Nephron (organoid): ENCODE measurements around the gene AP5S1.
A peak's percentile ranks its signal among the peaks of the same experiment; 100 is the strongest.

ENCODE experiments used
- H3K27ac Mint-ChIP-seq, 3 experiments: 2 replicates each; pipeline ENCODE4 v1.8.0; 2020; ENCODE audit warnings: mixed read lengths in 3 of 3, mild to moderate bottlenecking in 2 of 3, moderate library complexity in 1 of 3
- H3K27me3 Mint-ChIP-seq: 2 replicates; pipeline ENCODE4 v1.8.0; 2021; ENCODE audit warnings: low read depth, mild to moderate bottlenecking, moderate library complexity, mixed read lengths
- H3K36me3 Mint-ChIP-seq: 2 replicates; pipeline ENCODE4 v1.8.0; 2020; ENCODE audit warnings: low read depth, mixed read lengths
- H3K4me1 Mint-ChIP-seq: 2 replicates; pipeline ENCODE4 v1.8.0; 2020; ENCODE audit warnings: mixed read lengths
- H3K4me3 Mint-ChIP-seq, 3 experiments: 2 replicates each; pipeline ENCODE4 v1.8.0; 2020; ENCODE audit warnings: mild to moderate bottlenecking in 3 of 3, mixed read lengths in 3 of 3, moderate library complexity in 2 of 3
- H3K9me3 Mint-ChIP-seq: 2 replicates; pipeline ENCODE4 v1.8.0; 2020; ENCODE audit warnings: mixed read lengths
- TF ChIP-seq, protein P1 (sequence below), 3 experiments: fragments of 200-600 bp; sonication (generic); IDR thresholded peaks; one replicate each; pipeline ENCODE4 v1.5.0; 2021; ENCODE audit warnings: antibody characterized with exemption in 3 of 3; ENCODE audit not compliant: unreplicated experiment in 3 of 3

The AP5S1 gene

DNA sequence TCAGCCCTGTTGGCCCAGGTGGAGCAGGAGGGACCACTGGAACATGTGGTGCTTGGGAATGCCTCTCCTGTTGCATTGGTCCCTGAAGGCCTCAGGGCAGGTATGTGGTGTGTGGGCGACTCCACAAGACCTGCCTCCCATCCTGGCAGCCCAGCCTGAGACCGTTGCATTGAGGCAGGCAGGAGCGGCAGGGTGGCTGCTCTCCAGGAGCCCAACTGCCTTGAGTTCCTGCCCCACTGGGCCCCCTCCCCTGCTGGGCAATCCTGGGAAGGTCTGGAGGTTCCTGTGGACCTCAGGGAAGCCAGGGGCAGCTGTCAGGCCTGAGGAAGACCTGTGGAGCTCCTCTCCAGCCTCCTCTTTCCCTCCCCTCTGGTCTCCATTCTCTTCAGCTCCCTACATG, 46.1 kb downstream of the AP5S1 start:
- no peaks in the 10 kb centered on the region for H3K9me3 Mint-ChIP-seq

DNA sequence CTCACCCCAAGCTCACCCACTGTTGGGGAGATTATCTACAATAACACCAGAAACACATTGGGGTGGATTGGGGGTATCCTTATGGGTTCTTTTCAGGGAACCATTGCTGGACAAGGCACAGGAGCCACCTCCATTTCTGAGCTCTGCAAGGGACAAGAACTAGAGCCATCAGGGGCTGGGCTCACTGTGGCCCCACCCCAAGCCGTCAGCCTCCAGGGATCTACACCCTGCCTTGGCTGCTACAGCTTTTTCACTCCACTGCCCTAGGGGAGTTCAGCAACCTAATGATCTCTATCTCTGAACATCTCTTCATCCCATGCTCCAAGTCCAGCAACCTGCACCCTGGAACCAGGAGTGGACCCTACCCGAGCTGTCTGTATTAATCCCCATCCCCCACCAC, 47.5 kb downstream of the AP5S1 start:
- Mint-ChIP-seq H3K36me3 (peaks cover 64% of the 10 kb centered on the region), H3K27ac (peak overlapping the region in 1 of 3 experiments; percentile 13), H3K9me3 (no peaks in the 10 kb centered on the region), H3K27me3 (no peaks in the 10 kb centered on the region), H3K4me3 (no peak overlapping the region), H3K4me1 (no peaks in the 10 kb centered on the region)
- TF ChIP-seq, protein P1, sequence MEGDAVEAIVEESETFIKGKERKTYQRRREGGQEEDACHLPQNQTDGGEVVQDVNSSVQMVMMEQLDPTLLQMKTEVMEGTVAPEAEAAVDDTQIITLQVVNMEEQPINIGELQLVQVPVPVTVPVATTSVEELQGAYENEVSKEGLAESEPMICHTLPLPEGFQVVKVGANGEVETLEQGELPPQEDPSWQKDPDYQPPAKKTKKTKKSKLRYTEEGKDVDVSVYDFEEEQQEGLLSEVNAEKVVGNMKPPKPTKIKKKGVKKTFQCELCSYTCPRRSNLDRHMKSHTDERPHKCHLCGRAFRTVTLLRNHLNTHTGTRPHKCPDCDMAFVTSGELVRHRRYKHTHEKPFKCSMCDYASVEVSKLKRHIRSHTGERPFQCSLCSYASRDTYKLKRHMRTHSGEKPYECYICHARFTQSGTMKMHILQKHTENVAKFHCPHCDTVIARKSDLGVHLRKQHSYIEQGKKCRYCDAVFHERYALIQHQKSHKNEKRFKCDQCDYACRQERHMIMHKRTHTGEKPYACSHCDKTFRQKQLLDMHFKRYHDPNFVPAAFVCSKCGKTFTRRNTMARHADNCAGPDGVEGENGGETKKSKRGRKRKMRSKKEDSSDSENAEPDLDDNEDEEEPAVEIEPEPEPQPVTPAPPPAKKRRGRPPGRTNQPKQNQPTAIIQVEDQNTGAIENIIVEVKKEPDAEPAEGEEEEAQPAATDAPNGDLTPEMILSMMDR (IDR thresholded peaks at IDR 0.05; ENCODE audit: unreplicated experiment in 3 of 3), result no peak

More for the DNA sequence above, 46.1 kb downstream of the AP5S1 start:
- Mint-ChIP-seq H3K4me3 (no peak overlapping the region), H3K36me3 (peaks cover 64% of the 10 kb centered on the region), H3K4me1 (no peaks in the 10 kb centered on the region), H3K27ac (no peak overlapping the region), H3K27me3 (no peaks in the 10 kb centered on the region)
- TF ChIP-seq, protein P1 (IDR thresholded peaks at IDR 0.05; ENCODE audit: unreplicated experiment in 3 of 3), result no peak

DNA sequence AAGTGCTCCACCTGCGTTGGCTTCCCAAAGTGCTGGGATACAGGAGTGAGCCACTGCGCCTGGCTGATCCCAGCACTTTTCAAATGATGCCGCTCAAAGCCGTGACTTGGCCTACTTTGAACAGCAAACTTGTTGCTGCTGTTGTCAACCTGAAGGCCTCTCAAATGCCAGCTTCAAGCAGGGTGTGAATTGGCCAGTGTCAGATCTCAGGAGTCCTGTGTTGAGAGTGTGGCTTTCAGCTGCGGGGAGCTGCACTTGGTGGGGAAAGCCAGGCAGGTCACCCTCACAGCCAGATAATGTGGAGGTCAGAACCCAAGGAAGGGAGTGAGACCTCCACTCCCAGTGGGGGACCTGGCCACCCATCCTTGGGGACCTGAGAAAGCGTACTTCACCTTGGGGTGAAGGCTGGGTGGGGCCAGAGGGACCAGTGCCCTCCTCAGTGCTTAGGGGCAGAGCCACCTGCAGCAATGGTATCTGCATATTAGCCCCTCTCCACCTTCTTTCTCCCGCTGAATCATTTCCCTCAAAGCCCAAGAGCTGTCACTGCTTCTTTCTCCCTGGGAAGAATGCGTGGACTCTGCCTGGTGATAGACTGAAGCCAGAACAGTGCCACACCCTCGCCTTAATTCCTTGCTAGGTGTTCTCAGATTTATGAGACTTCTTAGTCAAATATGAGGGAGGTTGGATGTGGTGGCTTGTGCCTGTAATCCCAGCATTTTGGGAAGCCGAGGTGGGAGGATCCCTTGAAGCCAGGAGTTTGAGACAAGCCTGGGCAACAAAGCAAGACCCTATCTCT, 49.7 kb downstream of the AP5S1 start:
- Mint-ChIP-seq H3K27me3 (no peaks in the 10 kb centered on the region), H3K36me3 (peaks cover 62% of the 10 kb centered on the region), H3K9me3 (no peaks in the 10 kb centered on the region), H3K4me1 (no peaks in the 10 kb centered on the region), H3K27ac (no peak overlapping the region), H3K4me3 (no peak overlapping the region)
- TF ChIP-seq, protein P1 (IDR thresholded peaks at IDR 0.05; ENCODE audit: unreplicated experiment in 3 of 3), result no peak

DNA sequence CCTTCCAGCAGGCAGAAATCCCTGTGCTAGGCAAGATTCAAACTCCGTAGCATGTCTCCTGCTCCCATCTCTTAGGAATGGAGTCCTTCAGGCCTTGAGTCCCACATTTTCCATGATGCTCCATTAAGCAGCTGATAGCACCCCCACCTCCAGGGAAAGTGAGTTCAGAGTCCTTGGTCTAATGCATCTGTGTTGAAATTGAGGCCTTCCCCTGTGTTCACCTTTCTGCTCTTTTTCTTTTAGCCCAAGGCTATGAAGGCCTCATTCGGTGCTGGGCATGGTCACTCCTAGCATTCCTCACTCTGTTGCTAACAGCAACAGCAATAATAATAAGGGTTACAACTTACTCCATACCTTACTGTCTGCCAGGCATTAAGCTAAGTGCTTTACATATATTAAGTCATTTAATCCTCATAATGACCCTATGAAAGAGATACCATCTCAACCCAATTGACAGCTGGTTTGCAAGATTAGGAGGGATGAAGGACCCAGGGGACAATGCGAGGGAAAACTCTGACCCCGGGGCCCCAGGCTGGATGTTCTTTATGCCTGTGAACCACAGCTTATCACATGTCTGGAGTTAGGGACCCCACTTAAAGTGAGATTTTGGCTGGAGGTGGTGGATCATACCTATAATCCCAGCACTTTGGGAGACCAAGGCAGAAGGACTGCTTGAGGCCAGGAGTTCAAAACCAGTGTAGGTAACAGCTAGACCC, 51.4 kb downstream of the AP5S1 start:
- Mint-ChIP-seq H3K27ac (peak overlapping the region in 1 of 3 experiments; percentile 75), H3K9me3 (no peaks in the 10 kb centered on the region), H3K4me3 (no peak overlapping the region), H3K27me3 (no peaks in the 10 kb centered on the region), H3K4me1 (peaks cover 7% of the 10 kb centered on the region), H3K36me3 (peaks cover 68% of the 10 kb centered on the region)
- TF ChIP-seq, protein P1 (IDR thresholded peaks at IDR 0.05; ENCODE audit: unreplicated experiment in 3 of 3), result no peak

DNA sequence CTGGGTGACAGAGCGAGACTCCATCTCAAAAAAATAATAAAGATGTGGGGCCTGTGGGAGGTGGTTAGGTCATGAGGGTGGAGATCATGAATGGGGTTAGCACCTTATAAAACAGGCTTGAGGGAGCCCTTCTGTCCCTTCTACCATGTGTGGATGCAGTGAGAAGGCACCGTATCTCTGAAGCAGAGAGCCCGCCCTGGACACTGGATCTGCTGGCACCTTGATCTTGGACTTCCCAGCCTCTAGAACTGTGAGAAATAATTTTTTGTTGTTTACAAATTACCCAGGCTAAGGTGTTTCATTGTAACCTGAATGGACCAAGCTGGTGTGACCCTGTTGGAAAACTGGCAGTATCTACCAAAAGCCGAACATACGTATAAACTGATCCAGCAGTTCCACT, 53.2 kb downstream of the AP5S1 start:
- peaks cover 58% of the 10 kb centered on the region for H3K36me3 Mint-ChIP-seq
- peaks cover 7% of the 10 kb centered on the region for H3K4me1 Mint-ChIP-seq
- TF ChIP-seq, protein P1 (IDR thresholded peaks at IDR 0.05; ENCODE audit: unreplicated experiment in 3 of 3), result no peak
- H3K27ac Mint-ChIP-seq, result no peak overlapping the region
- no peak overlapping the region for H3K4me3 Mint-ChIP-seq
- no peaks in the 10 kb centered on the region for H3K27me3 Mint-ChIP-seq
- H3K9me3 Mint-ChIP-seq, result no peaks in the 10 kb centered on the region
